DMS79 (cell line): ENCODE results near the gene SLC30A5.
A peak's percentile ranks its signal among the peaks of the same experiment; 100 is the strongest.
"Not testable (repeated sequence)": the region's sequence is repeated elsewhere in the genome, so short reads cannot be mapped to it uniquely, and the experiment has no call there.

Source experiments
- DNase-seq: peaks from one replicate; lab custom pipeline; 2025; lab: John Stamatoyannopoulos, UW

SLC30A5 gene

GRCh38 chr5:69105996-69106906, 12.4 kb downstream of the SLC30A5 start:
- DNase-seq: no peak

GRCh38 chr5:69108367-69108766, 14.6 kb downstream of the SLC30A5 start:
- DNase-seq: not testable (repeated sequence)

- DNase-seq: no peak
Measured at GRCh38 chr5:69113851-69114250, 20.0 kb downstream of the SLC30A5 start.

- DNase-seq: no peak
Measured at GRCh38 chr5:69115526-69115925, 21.7 kb downstream of the SLC30A5 start.

DNA sequence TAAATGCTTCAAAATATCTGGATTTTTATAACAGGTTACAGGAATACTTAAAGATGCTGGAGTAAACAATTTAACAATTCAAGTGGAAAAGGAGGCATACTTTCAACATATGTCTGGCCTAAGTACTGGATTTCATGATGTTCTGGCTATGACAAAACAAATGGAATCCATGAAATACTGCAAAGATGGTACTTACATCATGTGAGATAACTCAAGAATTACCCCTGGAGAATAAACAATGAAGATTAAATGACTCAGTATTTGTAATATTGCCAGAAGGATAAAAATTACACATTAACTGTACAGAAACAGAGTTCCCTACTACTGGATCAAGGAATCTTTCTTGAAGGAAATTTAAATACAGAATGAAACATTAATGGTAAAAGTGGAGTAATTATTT, 35.6 kb downstream of the SLC30A5 start:
- DNase-seq: no peak

- no peak for DNase-seq
Measured at GRCh38 chr5:69130241-69130640, 36.4 kb downstream of the SLC30A5 start.

DNA sequence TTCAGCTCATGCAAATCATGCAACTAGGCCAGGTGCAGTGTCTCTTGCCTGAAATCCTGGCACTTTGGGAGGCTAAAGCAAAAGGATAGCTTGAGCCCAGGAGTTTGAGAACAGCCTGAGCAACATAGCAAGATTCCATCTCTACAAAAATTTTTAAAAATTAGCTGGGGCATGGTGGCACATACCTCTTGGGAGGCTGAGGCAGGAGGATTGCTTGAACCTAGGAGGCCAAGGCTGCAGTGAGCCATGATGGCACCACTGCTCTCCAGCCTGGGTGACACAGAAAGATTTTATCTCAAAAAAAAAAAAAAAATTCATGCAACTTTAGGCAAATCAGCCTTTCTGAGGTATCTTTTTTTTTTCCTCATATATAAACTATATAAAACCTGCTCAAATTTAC, 37.5 kb downstream of the SLC30A5 start:
- DNase-seq: no peak

- DNase-seq: no peak
Measured at GRCh38 chr5:69134126-69134525, 40.3 kb downstream of the SLC30A5 start.

GRCh38 chr5:69136293-69136692, 42.5 kb downstream of the SLC30A5 start:
- DNase-seq: no peak

- DNase-seq: not testable (repeated sequence)
Measured at GRCh38 chr5:69137208-69137607, 43.4 kb downstream of the SLC30A5 start.

DNA sequence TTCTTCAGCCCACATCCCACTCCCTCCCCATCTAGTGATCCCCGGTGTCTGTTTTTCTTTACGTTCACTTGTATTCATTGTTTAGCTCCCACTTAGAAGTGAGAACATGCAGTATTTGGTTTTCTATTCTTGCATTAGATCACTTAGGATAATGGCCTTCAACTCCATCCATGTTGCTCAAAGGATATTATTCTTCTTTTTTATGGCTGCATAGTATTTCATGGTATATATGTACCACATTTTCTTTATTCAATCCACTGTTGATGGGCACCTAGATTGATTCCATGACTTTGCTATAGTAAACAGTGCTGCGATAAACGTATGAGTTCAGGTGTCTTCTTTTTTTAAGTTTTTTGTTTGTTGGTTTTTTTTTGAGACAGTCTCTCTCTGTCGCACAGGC, 44.0 kb downstream of the SLC30A5 start:
- DNase-seq: no peak

DNA sequence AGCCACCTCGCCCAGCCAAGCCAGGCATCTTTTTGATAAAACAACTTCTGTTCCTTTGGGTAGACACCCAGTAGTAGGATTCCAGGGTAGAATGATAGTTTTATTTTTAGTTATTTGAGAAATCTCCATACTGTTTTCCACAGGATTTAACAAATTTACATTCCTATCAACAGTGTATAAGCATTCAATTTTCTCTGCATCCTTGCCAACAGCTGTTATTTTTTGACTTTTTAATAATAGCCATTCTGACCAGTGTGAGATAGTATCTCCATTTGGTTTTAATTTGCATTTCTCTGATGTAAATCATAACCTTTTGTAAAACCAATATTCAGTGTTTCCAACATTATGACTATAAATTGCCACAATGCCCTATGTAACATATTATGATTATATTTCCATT, 45.0 kb downstream of the SLC30A5 start:
- no peak for DNase-seq

GRCh38 chr5:69140239-69140638, 46.4 kb downstream of the SLC30A5 start:
- not testable (repeated sequence) for DNase-seq

DNA sequence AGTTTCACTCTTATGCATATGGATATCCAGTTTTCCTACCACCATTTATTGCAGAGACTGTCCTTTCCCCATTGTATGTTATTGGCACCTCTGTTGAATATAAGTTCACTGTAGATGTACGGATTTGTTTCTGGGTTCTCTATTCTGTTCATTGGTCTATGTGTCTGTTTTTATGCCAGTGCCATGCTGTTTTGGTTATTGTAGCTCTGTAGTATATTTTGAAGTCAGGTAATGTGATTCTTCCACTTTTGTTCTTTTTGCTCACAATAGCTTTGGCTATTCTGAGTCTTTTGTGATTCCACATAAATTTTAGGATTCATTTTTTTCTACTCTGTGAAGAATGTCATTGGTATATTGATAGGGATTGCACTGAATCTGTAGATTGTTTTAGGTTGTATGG, 47.0 kb downstream of the SLC30A5 start:
- DNase-seq: no peak

- DNase-seq: not testable (repeated sequence)
Measured at GRCh38 chr5:69148576-69148975, 54.8 kb downstream of the SLC30A5 start.

- no peak for DNase-seq
Measured at GRCh38 chr5:69148981-69149675, 55.3 kb downstream of the SLC30A5 start.

DNA sequence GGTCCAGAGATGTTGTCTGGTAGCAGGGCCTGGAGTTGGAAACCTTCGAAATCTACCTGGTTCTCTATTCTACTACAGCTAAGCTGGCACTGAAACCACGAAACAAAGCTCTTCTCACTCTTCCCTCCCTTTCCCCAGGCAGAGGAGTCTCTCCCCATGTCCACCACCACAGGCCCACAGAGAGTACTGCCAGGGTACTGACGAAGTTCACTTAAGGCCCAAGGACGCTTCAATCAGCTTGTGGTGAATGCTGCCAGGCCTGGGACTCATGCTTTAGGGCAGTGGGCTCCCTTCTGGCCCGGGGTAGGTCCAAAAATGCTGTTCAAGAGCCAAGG, 55.8 kb downstream of the SLC30A5 start:
- DNase-seq: no peak

GRCh38 chr5:69152731-69153130, 58.9 kb downstream of the SLC30A5 start:
- no peak for DNase-seq

DNA sequence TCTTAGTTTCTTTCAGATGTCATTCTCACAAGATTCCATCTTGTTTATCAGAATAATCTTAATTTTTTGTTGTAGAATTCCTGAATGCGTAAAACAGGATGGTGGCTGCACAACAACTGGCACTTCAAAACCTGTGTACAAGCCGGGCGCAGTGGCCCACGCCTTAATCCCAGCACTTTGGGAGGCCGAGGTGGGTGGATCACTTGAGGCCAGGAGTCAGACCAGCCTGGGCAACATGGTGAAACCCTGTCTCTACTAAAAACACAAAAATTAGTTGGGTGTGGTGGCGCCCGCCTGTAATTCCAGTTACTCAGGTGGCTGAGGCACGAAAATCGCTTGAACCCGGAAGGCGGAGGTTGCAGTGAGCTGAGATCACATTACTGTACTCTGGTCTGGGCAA, 62.6 kb downstream of the SLC30A5 start:
- no peak for DNase-seq

DNA sequence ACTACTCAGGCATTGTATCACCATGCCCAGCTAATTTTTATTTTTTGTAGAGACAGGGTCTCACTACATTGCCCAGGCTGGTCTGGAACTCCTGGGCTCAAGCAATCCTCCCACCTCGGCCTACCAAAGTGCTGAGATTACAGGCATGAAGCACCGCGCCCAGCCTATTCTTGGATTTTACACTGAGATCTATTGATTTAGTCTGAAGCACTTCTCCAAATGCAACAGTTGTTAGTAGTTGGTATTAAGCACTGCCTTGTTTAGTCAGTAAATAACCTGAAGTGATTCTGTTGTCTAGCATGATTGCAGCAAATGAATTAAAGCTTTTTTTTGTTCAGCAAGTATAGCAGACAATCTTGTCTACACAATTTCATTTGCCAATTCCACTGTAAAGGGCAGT, 64.2 kb downstream of the SLC30A5 start:
- DNase-seq: no peak

GRCh38 chr5:69160651-69161050, 66.8 kb downstream of the SLC30A5 start:
- DNase-seq: no peak

DNA sequence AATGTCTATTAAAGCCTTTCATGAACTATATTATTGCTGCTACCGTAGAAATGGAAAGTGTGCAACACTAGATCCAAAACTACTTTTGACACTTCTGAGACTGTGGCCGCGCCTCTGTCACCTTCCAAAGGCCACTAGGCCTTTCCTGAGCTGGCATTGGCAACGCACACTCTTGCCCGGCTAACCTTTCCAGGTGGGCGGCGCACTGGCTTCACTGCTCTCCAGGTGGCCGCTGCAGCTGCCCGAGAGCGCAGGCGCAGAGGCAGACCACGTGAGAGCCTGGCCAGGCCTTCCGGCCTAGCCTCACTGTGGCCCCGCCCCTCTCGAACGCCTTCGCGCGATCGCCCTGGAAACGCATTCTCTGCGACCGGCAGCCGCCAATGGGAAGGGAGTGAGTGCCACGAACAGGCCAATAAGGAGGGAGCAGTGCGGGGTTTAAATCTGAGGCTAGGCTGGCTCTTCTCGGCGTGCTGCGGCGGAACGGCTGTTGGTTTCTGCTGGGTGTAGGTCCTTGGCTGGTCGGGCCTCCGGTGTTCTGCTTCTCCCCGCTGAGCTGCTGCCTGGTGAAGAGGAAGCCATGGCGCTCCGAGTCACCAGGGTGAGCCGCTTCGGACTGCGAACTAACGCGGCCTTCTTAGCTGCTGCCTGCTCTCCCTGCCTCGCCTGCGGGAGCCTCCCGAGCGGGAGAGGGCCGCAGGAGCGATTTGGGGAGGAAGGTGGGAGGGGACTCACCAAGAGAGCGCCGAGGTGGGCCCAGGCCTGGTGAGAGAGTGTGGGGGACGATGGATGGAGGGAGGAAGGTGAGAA, 73.1 kb downstream of the SLC30A5 start, which contains the start of gene CCNB1:
Gene CCNB1 (plus strand): TSS at position 465 of the 807 bp plus-strand sequence. CDS start 113 bp downstream, at position 578.
- peak; percentile 84 for DNase-seq

DNA sequence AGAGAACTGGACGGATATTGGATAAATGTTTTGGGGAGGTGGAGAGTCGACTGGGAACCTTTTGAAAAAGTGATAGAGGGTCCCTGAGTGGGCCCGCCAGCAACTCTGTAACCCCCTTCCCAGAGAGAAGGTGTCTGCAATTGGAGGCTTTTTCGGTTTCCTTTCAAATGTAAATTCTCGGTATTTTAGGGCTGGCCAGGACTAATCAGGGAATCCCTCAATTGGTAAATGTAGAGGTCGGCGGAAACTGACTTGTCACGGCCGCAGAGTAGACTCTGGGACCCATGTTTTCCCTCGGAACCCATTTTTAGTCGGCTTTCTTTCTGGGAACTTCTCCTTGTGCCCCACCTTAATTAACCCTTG, 73.7 kb downstream of the SLC30A5 start:
- DNase-seq: no peak
